Keratinocyte (primary cell): ENCODE results near the gene PTPRD. TPM values are rescaled to one million over a fixed set of nuclear protein-coding genes. Genes with fewer than 3 reads are reported as not detected.

Experiments
- DNase-seq: peaks from one replicate; pipeline ENCODE4 v3.0.0-alpha.2; 2011; ENCODE audit warnings: low read depth, missing footprints, low spot score
- FAIRE-seq: peaks from 2 replicates; lab custom pipeline; 2011; peaks lifted over from hg19 to GRCh38; lab: Jason Lieb, UNC
- H2AFZ ChIP-seq: 2 replicates; pipeline ENCODE4 v1.6.0; 2012; ENCODE audit warnings: low read length, control low read depth, inconsistent platforms; ENCODE audit not compliant: control insufficient read depth
- H3K27ac ChIP-seq: 2 replicates; pipeline ENCODE4 v1.5.1; 2011; ENCODE audit warnings: low read length; ENCODE audit not compliant: control insufficient read depth, insufficient read depth
- H3K27me3 ChIP-seq: 3 replicates; pipeline ENCODE4 v1.6.0; 2011; ENCODE audit warnings: low read length; ENCODE audit not compliant: control insufficient read depth, insufficient read depth; ENCODE audit errors: extremely low read depth
- H3K36me3 ChIP-seq, 2 experiments: 2 replicates in 1 of 2; 3 replicates in 1 of 2; pipeline ENCODE4 v1.5.1; 2011; ENCODE audit warnings: low read length in 2 of 2, mild to moderate bottlenecking in 1 of 2; ENCODE audit not compliant: control insufficient read depth in 2 of 2, insufficient read depth in 2 of 2; ENCODE audit errors: extremely low read depth in 1 of 2
- H3K4me1 ChIP-seq: 3 replicates; pipeline ENCODE4 v1.5.1; 2011; ENCODE audit warnings: low read length; ENCODE audit not compliant: control insufficient read depth, insufficient read depth; ENCODE audit errors: extremely low read depth
- H3K4me2 ChIP-seq: 3 replicates; pipeline ENCODE4 v1.6.0; 2011; ENCODE audit warnings: low read depth, low read length; ENCODE audit not compliant: control insufficient read depth, insufficient read depth; ENCODE audit errors: extremely low read depth
- H3K4me3 ChIP-seq, 3 experiments: fragments of 200-600 bp in 1 of 3; sonication (generic) in 1 of 3; 2 replicates in 2 of 3; 3 replicates in 1 of 3; pipeline ENCODE4 v1.5.1; 2011 to 2016; ENCODE audit warnings: low read length in 3 of 3, mild to moderate bottlenecking in 3 of 3, control low read depth in 2 of 3, inconsistent platforms in 1 of 3, low read depth in 1 of 3, mixed read lengths in 1 of 3, mixed run types in 1 of 3, moderate library complexity in 1 of 3; ENCODE audit not compliant: control insufficient read depth in 2 of 3, insufficient read depth in 2 of 3; ENCODE audit errors: extremely low read depth in 1 of 3
- H3K79me2 ChIP-seq: 2 replicates; pipeline ENCODE4 v1.6.0; 2012; ENCODE audit warnings: low read length; ENCODE audit not compliant: control insufficient read depth, insufficient read depth
- H3K9ac ChIP-seq: 3 replicates; pipeline ENCODE4 v1.6.0; 2011; ENCODE audit warnings: low read length; ENCODE audit not compliant: control insufficient read depth, insufficient read depth; ENCODE audit errors: extremely low read depth
- H3K9me1 ChIP-seq: 3 replicates; pipeline ENCODE4 v1.6.0; 2011; ENCODE audit warnings: low read length; ENCODE audit not compliant: control insufficient read depth, insufficient read depth; ENCODE audit errors: extremely low read depth
- H3K9me3 ChIP-seq: 2 replicates; pipeline ENCODE4 v1.5.1; 2012; ENCODE audit warnings: low read depth, low read length; ENCODE audit not compliant: control insufficient read depth
- H4K20me1 ChIP-seq: 3 replicates; pipeline ENCODE4 v1.6.0; 2011; ENCODE audit warnings: low read length; ENCODE audit not compliant: control insufficient read depth, insufficient read depth; ENCODE audit errors: extremely low read depth
- EZH2 ChIP-seq: IDR thresholded peaks from one replicate; pipeline ENCODE4 v1.6.1; 2012; ENCODE audit warnings: inconsistent platforms, mild to moderate bottlenecking, low read length, moderate library complexity
- dilution Hi-C: fragments of 300-500 bp; cut with MboI; formaldehyde crosslinking; loops from one replicate; pipeline ENCODE4 v1.7.0; 2020; ENCODE audit warnings: low sequenced_read_pairs; ENCODE audit not compliant: extremely low pct_ligation_motif_present
- polyA plus RNA-seq, 5 experiments: library from polyadenylated mRNA; depleted of rRNA in 3 of 5; stranded (reverse) in 3 of 5; stranded (forward) in 1 of 5; unstranded in 1 of 5; fragments of >200 nt; gene quantifications; 1 replicate in 1 of 5; 2 replicates in 3 of 5; 3 replicates in 1 of 5; pipeline versions ENCODE4 v1.2.1 to v1.2.3, GENCODE V29; 2011 to 2012; ENCODE audit warnings: missing spikeins in 2 of 5, low read depth in 1 of 5, low replicate concordance in 1 of 5
- TF ChIP-seq, protein P1 (sequence below), 3 experiments: IDR thresholded peaks in 1 of 3; conservative IDR thresholded peaks in 1 of 3; optimal IDR thresholded peaks in 1 of 3; 2 replicates in 2 of 3; 3 replicates in 1 of 3; pipeline versions ENCODE3 to v1.5.1; 2011; ENCODE audit warnings: low read length in 3 of 3, mild to moderate bottlenecking in 3 of 3, moderate library complexity in 2 of 3, control low read depth in 1 of 3, inconsistent platforms in 1 of 3; ENCODE audit not compliant: insufficient read depth in 2 of 3; ENCODE audit errors: extremely low read depth in 1 of 3

Gene PTPRD
- polyA plus RNA-seq, 1 donor (not counting 4 experiments of a cell fraction or from before 2014, with no cell fraction given): 0.10 TPM

DNA sequence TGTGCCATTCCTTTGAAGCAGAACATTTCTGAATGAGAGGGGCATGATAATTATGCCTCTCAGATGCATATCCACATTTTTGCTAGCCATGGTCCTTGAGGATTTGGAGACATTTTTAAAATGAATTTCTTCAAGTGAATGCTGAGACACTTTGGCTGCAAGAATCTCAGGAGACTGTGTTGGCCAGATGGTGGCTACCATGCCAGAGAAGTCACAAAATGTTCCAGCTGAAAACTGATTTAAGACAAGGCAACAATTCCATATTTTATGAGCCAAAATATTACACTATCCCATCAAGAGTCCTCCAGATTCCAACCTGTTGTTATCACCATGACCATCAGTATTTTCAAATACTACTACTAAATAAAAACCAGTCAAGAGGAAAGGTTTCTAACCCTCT, 1953.7 kb downstream of the PTPRD start:
- Histone ChIP-seq H3K9me1 (no peaks in the 10 kb centered on the region), H3K4me3 (no peak overlapping the region), H3K27ac (no peak overlapping the region), H3K27me3 (no peaks in the 10 kb centered on the region), H3K4me2 (no peak overlapping the region), H3K4me1 (no peaks in the 10 kb centered on the region), H3K36me3 (no peaks in the 10 kb centered on the region), H2AFZ (no peak overlapping the region), H3K9ac (no peak overlapping the region), H4K20me1 (no peaks in the 10 kb centered on the region), H3K79me2 (no peaks in the 10 kb centered on the region), H3K9me3 (no peaks in the 10 kb centered on the region)
- DNase-seq (no peak), FAIRE-seq (no peak)
- dilution Hi-C loops: no loop called here
- no peak for TF ChIP-seq EZH2
- TF ChIP-seq, protein P1, sequence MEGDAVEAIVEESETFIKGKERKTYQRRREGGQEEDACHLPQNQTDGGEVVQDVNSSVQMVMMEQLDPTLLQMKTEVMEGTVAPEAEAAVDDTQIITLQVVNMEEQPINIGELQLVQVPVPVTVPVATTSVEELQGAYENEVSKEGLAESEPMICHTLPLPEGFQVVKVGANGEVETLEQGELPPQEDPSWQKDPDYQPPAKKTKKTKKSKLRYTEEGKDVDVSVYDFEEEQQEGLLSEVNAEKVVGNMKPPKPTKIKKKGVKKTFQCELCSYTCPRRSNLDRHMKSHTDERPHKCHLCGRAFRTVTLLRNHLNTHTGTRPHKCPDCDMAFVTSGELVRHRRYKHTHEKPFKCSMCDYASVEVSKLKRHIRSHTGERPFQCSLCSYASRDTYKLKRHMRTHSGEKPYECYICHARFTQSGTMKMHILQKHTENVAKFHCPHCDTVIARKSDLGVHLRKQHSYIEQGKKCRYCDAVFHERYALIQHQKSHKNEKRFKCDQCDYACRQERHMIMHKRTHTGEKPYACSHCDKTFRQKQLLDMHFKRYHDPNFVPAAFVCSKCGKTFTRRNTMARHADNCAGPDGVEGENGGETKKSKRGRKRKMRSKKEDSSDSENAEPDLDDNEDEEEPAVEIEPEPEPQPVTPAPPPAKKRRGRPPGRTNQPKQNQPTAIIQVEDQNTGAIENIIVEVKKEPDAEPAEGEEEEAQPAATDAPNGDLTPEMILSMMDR (optimal IDR thresholded peaks at IDR 0.05 in 1 of 3, IDR thresholded peaks at IDR 0.05 in 1 of 3, conservative IDR thresholded peaks at IDR 0.05 in 1 of 3; ENCODE audit: extremely low read depth in 1 of 3, insufficient read depth in 2 of 3, low read length in 3 of 3): no peak

DNA sequence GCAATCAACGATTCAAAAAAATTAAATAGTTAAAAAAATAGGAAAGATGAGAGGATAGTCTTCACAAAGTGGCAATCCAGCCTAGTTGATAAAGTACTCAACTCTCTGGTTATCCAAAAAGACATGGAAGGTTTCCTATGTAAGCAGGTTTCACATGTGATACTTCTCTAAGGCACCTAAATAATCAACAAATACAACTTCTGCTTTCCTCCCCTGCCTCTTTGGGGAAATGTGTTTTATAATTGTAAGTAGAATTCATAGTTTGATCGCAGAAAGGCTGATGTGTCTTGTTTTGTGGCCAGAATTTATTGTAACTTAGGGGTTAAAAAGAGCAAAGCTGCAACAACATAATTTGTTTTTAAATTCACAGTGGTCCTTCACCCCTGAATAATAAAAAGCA, 1957.7 kb downstream of the PTPRD start:
- Histone ChIP-seq H3K9ac (no peak overlapping the region), H3K4me1 (no peaks in the 10 kb centered on the region), H3K27ac (no peak overlapping the region), H3K9me1 (no peaks in the 10 kb centered on the region), H3K4me3 (no peak overlapping the region), H3K27me3 (no peaks in the 10 kb centered on the region), H3K79me2 (no peaks in the 10 kb centered on the region), H3K36me3 (no peaks in the 10 kb centered on the region), H3K4me2 (no peak overlapping the region), H4K20me1 (no peaks in the 10 kb centered on the region), H3K9me3 (no peaks in the 10 kb centered on the region), H2AFZ (no peak overlapping the region)
- dilution Hi-C loops: no loop called here
- DNase-seq: no peak
- FAIRE-seq: no peak
- TF ChIP-seq, protein P1 (optimal IDR thresholded peaks at IDR 0.05 in 1 of 3, IDR thresholded peaks at IDR 0.05 in 1 of 3, conservative IDR thresholded peaks at IDR 0.05 in 1 of 3; ENCODE audit: extremely low read depth in 1 of 3, insufficient read depth in 2 of 3, low read length in 3 of 3): no peak
